Mesodermal cell (in vitro differentiated cells): ENCODE measurements around the gene KCNJ6.

Experiments
- H3K27ac ChIP-seq: 2 replicates; pipeline ENCODE4 v1.7.0; 2013; ENCODE audit warnings: mild to moderate bottlenecking, low read depth, low read length, moderate library complexity; ENCODE audit not compliant: severe bottlenecking
- H3K36me3 ChIP-seq: 2 replicates; pipeline ENCODE4 v1.7.1; 2013; ENCODE audit warnings: mild to moderate bottlenecking, low read length, moderate library complexity; ENCODE audit not compliant: control insufficient read depth, insufficient read depth
- H3K4me1 ChIP-seq: one replicate; pipeline ENCODE4 v1.7.1; 2013; ENCODE audit warnings: mild to moderate bottlenecking, low read length; ENCODE audit not compliant: insufficient read depth, control insufficient read depth, poor library complexity, severe bottlenecking
- H3K4me3 ChIP-seq: 2 replicates; pipeline ENCODE4 v1.7.0; 2013; ENCODE audit warnings: low read length, control low read depth, mild to moderate bottlenecking; ENCODE audit not compliant: insufficient read depth, poor library complexity, severe bottlenecking; ENCODE audit errors: extremely low read depth
- H3K9me3 ChIP-seq: 2 replicates; pipeline ENCODE4 v1.7.1; 2013; ENCODE audit warnings: mild to moderate bottlenecking, low read length, moderate library complexity; ENCODE audit not compliant: control insufficient read depth
- WGBS, 2 experiments: methylation state at CpG; one replicate each; pipeline ENCODE4 v1.1.5; 2013; ENCODE audit warnings: missing lambda C conversion rate in 2 of 2; ENCODE audit not compliant: insufficient coverage in 2 of 2; 5-methylcytosine and 5-hydroxymethylcytosine counted together

The KCNJ6 gene

GRCh38 chr21:37845535-37845934, 70.7 kb downstream of the KCNJ6 start:
- Histone ChIP-seq H3K9me3 (peaks cover 6% of the 10 kb centered on the region), H3K4me3 (no peak overlapping the region), H3K36me3 (no peaks in the 10 kb centered on the region), H3K27ac (no peak overlapping the region), H3K4me1 (peaks cover 31% of the 10 kb centered on the region)
- 88 to 100% methylated on average over 1 to 3 of the region's 3 CpGs for WGBS, 2 experiments

- Histone ChIP-seq H3K36me3 (no peaks in the 10 kb centered on the region), H3K27ac (no peak overlapping the region), H3K4me1 (peaks cover 13% of the 10 kb centered on the region), H3K9me3 (peaks cover 6% of the 10 kb centered on the region), H3K4me3 (no peak overlapping the region)
- WGBS, 2 experiments: 100% methylated on average over 1 of the region's 1 CpG; no CpG with 5 or more reads in 1 of the 2 experiments
Measured at GRCh38 chr21:37843191-37843590, 73.1 kb downstream of the KCNJ6 start.

- no peaks in the 10 kb centered on the region for H3K36me3 ChIP-seq
- H3K4me3 ChIP-seq: no peak overlapping the region
- peak overlapping the region; percentile 38 for H3K27ac ChIP-seq
- 87 to 88% methylated on average over 13 to 14 of the region's 14 CpGs for WGBS, 2 experiments
- peaks cover 6% of the 10 kb centered on the region for H3K9me3 ChIP-seq
- H3K4me1 ChIP-seq: peaks cover 13% of the 10 kb centered on the region
Measured at GRCh38 chr21:37842163-37842919, 73.9 kb downstream of the KCNJ6 start.

GRCh38 chr21:37837381-37837780, 78.9 kb downstream of the KCNJ6 start:
- Histone ChIP-seq H3K4me1 (peaks cover 1% of the 10 kb centered on the region), H3K36me3 (no peaks in the 10 kb centered on the region), H3K4me3 (no peak overlapping the region), H3K27ac (no peak overlapping the region), H3K9me3 (peaks cover 6% of the 10 kb centered on the region)
- WGBS, 2 experiments: no CpG with 5 or more reads among the region's 3 CpGs

GRCh38 chr21:37835481-37835880, 80.8 kb downstream of the KCNJ6 start:
- Histone ChIP-seq H3K27ac (no peak overlapping the region), H3K4me1 (no peaks in the 10 kb centered on the region), H3K36me3 (no peaks in the 10 kb centered on the region), H3K4me3 (no peak overlapping the region), H3K9me3 (no peaks in the 10 kb centered on the region)
- WGBS, 2 experiments: 94 to 95% methylated on average over 1 to 2 of the region's 3 CpGs

GRCh38 chr21:37833301-37833700, 83.0 kb downstream of the KCNJ6 start:
- Histone ChIP-seq H3K4me1 (peaks cover 3% of the 10 kb centered on the region), H3K4me3 (no peak overlapping the region), H3K9me3 (no peaks in the 10 kb centered on the region), H3K27ac (no peak overlapping the region), H3K36me3 (no peaks in the 10 kb centered on the region)
- 73 to 80% methylated on average over 2 to 5 of the region's 6 CpGs for WGBS, 2 experiments

GRCh38 chr21:37829447-37829846, 86.8 kb downstream of the KCNJ6 start:
- Histone ChIP-seq H3K4me1 (peaks cover 3% of the 10 kb centered on the region), H3K9me3 (no peaks in the 10 kb centered on the region), H3K36me3 (no peaks in the 10 kb centered on the region), H3K4me3 (no peak overlapping the region), H3K27ac (no peak overlapping the region)
- 89 to 93% methylated on average over 4 of the region's 4 CpGs for WGBS, 2 experiments

- no peaks in the 10 kb centered on the region for H3K36me3 ChIP-seq
- no peaks in the 10 kb centered on the region for H3K9me3 ChIP-seq
- no peak overlapping the region for H3K27ac ChIP-seq
- H3K4me1 ChIP-seq: peaks cover 3% of the 10 kb centered on the region
- H3K4me3 ChIP-seq: no peak overlapping the region
- 87 to 90% methylated on average over 3 to 5 of the region's 6 CpGs for WGBS, 2 experiments
Measured at GRCh38 chr21:37828991-37829390, 87.3 kb downstream of the KCNJ6 start.

GRCh38 chr21:37828556-37828955, 87.7 kb downstream of the KCNJ6 start:
- 87 to 92% methylated on average over 9 of the region's 9 CpGs for WGBS, 2 experiments
- Histone ChIP-seq H3K4me1 (peaks cover 3% of the 10 kb centered on the region), H3K36me3 (no peaks in the 10 kb centered on the region), H3K27ac (no peak overlapping the region), H3K9me3 (no peaks in the 10 kb centered on the region), H3K4me3 (no peak overlapping the region)

- WGBS, 2 experiments: 89 to 94% methylated on average over 4 to 5 of the region's 6 CpGs
- Histone ChIP-seq H3K36me3 (no peaks in the 10 kb centered on the region), H3K9me3 (no peaks in the 10 kb centered on the region), H3K27ac (no peak overlapping the region), H3K4me3 (no peak overlapping the region), H3K4me1 (peaks cover 3% of the 10 kb centered on the region)
Measured at GRCh38 chr21:37827913-37828312, 88.3 kb downstream of the KCNJ6 start.

- Histone ChIP-seq H3K4me3 (no peak overlapping the region), H3K36me3 (no peaks in the 10 kb centered on the region), H3K27ac (no peak overlapping the region), H3K9me3 (no peaks in the 10 kb centered on the region), H3K4me1 (no peaks in the 10 kb centered on the region)
- 63 to 100% methylated on average over 1 to 2 of the region's 3 CpGs for WGBS, 2 experiments
Measured at GRCh38 chr21:37821786-37822450, 94.3 kb downstream of the KCNJ6 start.
